Neural progenitor cell (in vitro differentiated cells): Measurements from ENCODE around the gene CYB5D1.

Experiments
- CTCF ChIP-seq: fragments of 200-600 bp; sonication (generic); IDR thresholded peaks from 2 replicates; pipeline ENCODE4 v1.5.1; 2017; ENCODE audit warnings: antibody characterized with exemption, mild to moderate bottlenecking
- EZH2 ChIP-seq: fragments of 200-600 bp; sonication (generic); IDR thresholded peaks from 2 replicates; pipeline ENCODE4 v1.6.1; 2017; ENCODE audit warnings: antibody characterized with exemption, mild to moderate bottlenecking, moderate library complexity

DNA sequence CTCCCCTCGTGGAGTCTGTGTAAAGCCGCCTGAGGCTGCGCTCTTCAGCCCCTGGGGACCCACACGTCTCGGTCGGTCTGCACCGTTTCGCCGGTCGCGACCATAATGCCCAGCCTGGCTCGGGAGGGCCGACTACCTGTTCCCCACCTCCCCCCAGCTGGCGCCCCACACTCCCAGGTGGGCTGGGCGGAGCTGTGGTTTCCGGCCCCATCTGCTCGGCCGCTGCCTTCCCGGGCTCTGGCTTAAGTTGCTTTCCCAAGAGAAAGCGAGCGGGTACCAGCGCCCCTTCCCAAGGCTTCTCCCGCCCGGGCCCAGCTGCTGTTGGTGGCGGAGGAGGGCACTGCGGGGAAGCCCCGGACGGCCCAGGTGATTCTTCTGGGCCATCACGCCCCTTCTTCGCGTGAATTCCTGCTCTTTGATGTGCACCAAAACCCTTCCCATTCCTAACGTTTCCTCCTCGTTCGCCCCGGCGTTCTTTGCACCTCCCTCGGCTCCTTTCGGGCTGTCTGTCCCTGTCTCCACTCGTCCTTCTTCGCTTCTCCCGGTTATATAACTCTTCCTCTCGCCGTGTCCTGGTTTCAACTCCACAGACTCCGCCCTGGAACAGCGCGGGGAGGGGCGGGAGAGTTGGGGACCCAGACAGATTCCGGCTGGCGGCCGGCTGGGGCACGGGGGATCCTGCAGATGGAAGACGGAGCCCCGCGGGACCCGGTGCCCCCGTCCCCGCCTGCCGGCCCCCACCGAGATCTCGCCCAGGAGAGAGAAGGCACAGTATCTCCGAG lies 21.8 kb upstream of the CYB5D1 start:
- TF ChIP-seq CTCF = no peak
- no peak for TF ChIP-seq EZH2
